Hepatocyte (in vitro differentiated cells): ENCODE measurements around the gene TCN2.

Source experiments
- EZH2 ChIP-seq: fragments of 200-600 bp; sonication (generic); IDR thresholded peaks from 2 replicates; pipeline ENCODE4 v1.6.1; 2016; ENCODE audit warnings: antibody characterized with exemption, mild to moderate bottlenecking, borderline replicate concordance
- TF ChIP-seq, protein P1 (sequence below): fragments of 200-600 bp; sonication (generic); IDR thresholded peaks from 2 replicates; pipeline ENCODE4 v1.5.1; 2016; ENCODE audit warnings: antibody characterized with exemption, mild to moderate bottlenecking; ENCODE audit not compliant: poor library complexity

- TF ChIP-seq, protein P1, sequence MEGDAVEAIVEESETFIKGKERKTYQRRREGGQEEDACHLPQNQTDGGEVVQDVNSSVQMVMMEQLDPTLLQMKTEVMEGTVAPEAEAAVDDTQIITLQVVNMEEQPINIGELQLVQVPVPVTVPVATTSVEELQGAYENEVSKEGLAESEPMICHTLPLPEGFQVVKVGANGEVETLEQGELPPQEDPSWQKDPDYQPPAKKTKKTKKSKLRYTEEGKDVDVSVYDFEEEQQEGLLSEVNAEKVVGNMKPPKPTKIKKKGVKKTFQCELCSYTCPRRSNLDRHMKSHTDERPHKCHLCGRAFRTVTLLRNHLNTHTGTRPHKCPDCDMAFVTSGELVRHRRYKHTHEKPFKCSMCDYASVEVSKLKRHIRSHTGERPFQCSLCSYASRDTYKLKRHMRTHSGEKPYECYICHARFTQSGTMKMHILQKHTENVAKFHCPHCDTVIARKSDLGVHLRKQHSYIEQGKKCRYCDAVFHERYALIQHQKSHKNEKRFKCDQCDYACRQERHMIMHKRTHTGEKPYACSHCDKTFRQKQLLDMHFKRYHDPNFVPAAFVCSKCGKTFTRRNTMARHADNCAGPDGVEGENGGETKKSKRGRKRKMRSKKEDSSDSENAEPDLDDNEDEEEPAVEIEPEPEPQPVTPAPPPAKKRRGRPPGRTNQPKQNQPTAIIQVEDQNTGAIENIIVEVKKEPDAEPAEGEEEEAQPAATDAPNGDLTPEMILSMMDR: no peak
- no peak for TF ChIP-seq EZH2
These were observed 58.8 kb downstream of the TCN2 start for GRCh38 chr22:30665786-30666185.
